Natural killer cell (primary cell): ENCODE results near the gene RALY. TPM values are rescaled to one million over a fixed set of nuclear protein-coding genes. Genes with fewer than 3 reads are reported as not detected.

Source experiments
- ATAC-seq, 3 donors: fragments of 150-1000 bp in 2 of 3; fragments of 200-7000 bp in 1 of 3; cut with Tn5 transposase; 1 replicate in 1 of 3; 2 replicates in 2 of 3; pipeline ENCODE4 v1.10.0; 2021; ENCODE audit warnings: mild to moderate bottlenecking in 2 of 3, moderate library complexity in 2 of 3
- DNase-seq, 2 donors: peaks; one replicate each; pipeline versions ENCODE4 v3.0.0 to v3.0.0-alpha.2; 2013 to 2021; ENCODE audit warnings: mixed read lengths in 1 of 2
- H3K27ac ChIP-seq: one replicate; pipeline ENCODE4 v1.5.1; 2013; ENCODE audit warnings: mild to moderate bottlenecking, low read length
- H3K27me3 ChIP-seq: one replicate; pipeline ENCODE4 v1.6.1; 2013; ENCODE audit warnings: low read length; ENCODE audit not compliant: control insufficient read depth, insufficient read depth
- H3K36me3 ChIP-seq: one replicate; pipeline ENCODE4 v1.6.1; 2013; ENCODE audit warnings: low read length; ENCODE audit not compliant: control insufficient read depth, insufficient read depth
- H3K4me1 ChIP-seq: one replicate; pipeline ENCODE4 v1.6.1; 2013; ENCODE audit warnings: low read length; ENCODE audit not compliant: control insufficient read depth, insufficient read depth
- H3K4me3 ChIP-seq: one replicate; pipeline ENCODE4 v1.5.1; 2013; ENCODE audit warnings: low read length
- H3K9me3 ChIP-seq: one replicate; pipeline ENCODE4 v1.6.1; 2013; ENCODE audit warnings: low read length; ENCODE audit not compliant: control insufficient read depth, insufficient read depth
- H3K27ac Mint-ChIP-seq, 2 donors: one replicate each; pipeline ENCODE4 v1.8.0; 2022; ENCODE audit warnings: mild to moderate bottlenecking in 2 of 2, mixed read lengths in 2 of 2, moderate library complexity in 1 of 2
- H3K27me3 Mint-ChIP-seq, 2 donors: one replicate each; pipeline ENCODE4 v1.8.0; 2022; ENCODE audit warnings: low read depth in 2 of 2, mixed read lengths in 2 of 2
- H3K36me3 Mint-ChIP-seq: one replicate; pipeline ENCODE4 v1.8.0; 2022; ENCODE audit warnings: mixed read lengths
- H3K4me1 Mint-ChIP-seq, 2 donors: one replicate each; pipeline ENCODE4 v1.8.0; 2022; ENCODE audit warnings: mixed read lengths in 2 of 2
- H3K4me3 Mint-ChIP-seq: one replicate; pipeline ENCODE4 v1.8.0; 2022; ENCODE audit warnings: mild to moderate bottlenecking, moderate library complexity, mixed read lengths
- H3K9me3 Mint-ChIP-seq, 2 donors: one replicate each; pipeline ENCODE4 v1.8.0; 2022; ENCODE audit warnings: mixed read lengths in 2 of 2
- WGBS: methylation state at CpG from one replicate; pipeline ENCODE4 v1.1.7; 2013; ENCODE audit warnings: missing lambda C conversion rate; ENCODE audit not compliant: insufficient coverage; 5-methylcytosine and 5-hydroxymethylcytosine counted together
- intact Hi-C: fragments of 100-400 bp; cut with micrococcal nuclease; formaldehyde crosslinking; loops from one replicate; pipeline ENCODE4 v1.14.2; 2022
- total RNA-seq, 4 donors: library from RNA; stranded (reverse); fragments of 120-200 nt in 1 of 4; gene quantifications; one replicate each; pipeline versions ENCODE4 v1.2.3 to v1.2.4, GENCODE V29; 2013 to 2022
- TF ChIP-seq, protein P1 (sequence below): fragments of 200-600 bp; IDR thresholded peaks from one replicate; pipeline ENCODE4 v1.8.0; 2022; ENCODE audit warnings: antibody characterized with exemption

The RALY gene
- total RNA-seq, 3 donors from 2014 or later (not counting 1 experiment from before 2014, with no cell fraction given), result 194 to 204 (median 198) TPM

DNA sequence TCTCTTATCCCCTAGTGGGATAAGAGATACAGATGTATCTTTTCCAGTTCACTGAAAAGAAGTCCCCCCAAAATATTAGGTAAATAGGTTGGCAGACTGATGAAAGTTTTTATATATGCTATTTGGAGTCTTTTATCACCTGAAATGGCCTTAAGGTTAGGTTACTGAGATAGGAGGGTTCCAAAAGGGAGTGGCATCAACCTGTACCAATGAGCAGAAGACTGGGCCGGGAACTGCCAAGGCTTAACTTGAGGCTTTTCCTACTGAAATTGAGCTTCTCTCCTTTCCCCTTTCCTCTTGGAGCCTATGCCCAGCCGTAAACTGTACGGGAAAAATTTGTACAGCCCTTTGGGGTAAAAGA is 76.3 kb downstream of the RALY start:
- H3K27ac Mint-ChIP-seq, result peak overlapping the region; percentile 81 to 82
- no peaks in the 10 kb centered on the region for H3K36me3 Mint-ChIP-seq
- intact Hi-C loops, result loop anchor here (1.0 kb wide), 1 partner anchor 137 kb away; no protein-coding TSS in a partner anchor
- WGBS, result 97% methylated on average over 3 of the region's 3 CpGs
- ATAC-seq, result no peak
- peaks cover 48 to 60% of the 10 kb centered on the region in 2 donors for H3K4me1 Mint-ChIP-seq
- Histone ChIP-seq H3K4me3 (no peak overlapping the region), H3K27ac (no peak overlapping the region), H3K27me3 (no peaks in the 10 kb centered on the region), H3K9me3 (no peaks in the 10 kb centered on the region), H3K36me3 (peaks cover 22% of the 10 kb centered on the region), H3K4me1 (peaks cover 9% of the 10 kb centered on the region)
- H3K4me3 Mint-ChIP-seq, result no peak overlapping the region
- no peaks in the 10 kb centered on the region for H3K27me3 Mint-ChIP-seq
- no peak for DNase-seq
- no peaks in the 10 kb centered on the region for H3K9me3 Mint-ChIP-seq
- TF ChIP-seq, protein P1, sequence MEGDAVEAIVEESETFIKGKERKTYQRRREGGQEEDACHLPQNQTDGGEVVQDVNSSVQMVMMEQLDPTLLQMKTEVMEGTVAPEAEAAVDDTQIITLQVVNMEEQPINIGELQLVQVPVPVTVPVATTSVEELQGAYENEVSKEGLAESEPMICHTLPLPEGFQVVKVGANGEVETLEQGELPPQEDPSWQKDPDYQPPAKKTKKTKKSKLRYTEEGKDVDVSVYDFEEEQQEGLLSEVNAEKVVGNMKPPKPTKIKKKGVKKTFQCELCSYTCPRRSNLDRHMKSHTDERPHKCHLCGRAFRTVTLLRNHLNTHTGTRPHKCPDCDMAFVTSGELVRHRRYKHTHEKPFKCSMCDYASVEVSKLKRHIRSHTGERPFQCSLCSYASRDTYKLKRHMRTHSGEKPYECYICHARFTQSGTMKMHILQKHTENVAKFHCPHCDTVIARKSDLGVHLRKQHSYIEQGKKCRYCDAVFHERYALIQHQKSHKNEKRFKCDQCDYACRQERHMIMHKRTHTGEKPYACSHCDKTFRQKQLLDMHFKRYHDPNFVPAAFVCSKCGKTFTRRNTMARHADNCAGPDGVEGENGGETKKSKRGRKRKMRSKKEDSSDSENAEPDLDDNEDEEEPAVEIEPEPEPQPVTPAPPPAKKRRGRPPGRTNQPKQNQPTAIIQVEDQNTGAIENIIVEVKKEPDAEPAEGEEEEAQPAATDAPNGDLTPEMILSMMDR, result peak; percentile 26

GRCh38 chr20:34070859-34071258 is 77.1 kb downstream of the RALY start:
- no peaks in the 10 kb centered on the region for H3K36me3 Mint-ChIP-seq
- no peak overlapping the region for H3K4me3 ChIP-seq
- no peak overlapping the region for H3K4me3 Mint-ChIP-seq
- TF ChIP-seq, protein P1, result no peak
- H3K36me3 ChIP-seq, result peaks cover 28% of the 10 kb centered on the region
- peaks cover 43 to 53% of the 10 kb centered on the region in 2 donors for H3K4me1 Mint-ChIP-seq
- intact Hi-C loops, result loop anchor here (1.0 kb wide), 1 partner anchor 138 kb away; no protein-coding TSS in a partner anchor
- ATAC-seq (no peak), DNase-seq (no peak)
- no peak overlapping the region for H3K27ac ChIP-seq
- no peaks in the 10 kb centered on the region for H3K27me3 ChIP-seq
- peak overlapping the region in 1 of 2 donors; percentile 27 for H3K27ac Mint-ChIP-seq
- WGBS, result 87% methylated on average over 8 of the region's 8 CpGs
- H3K27me3 Mint-ChIP-seq, result no peaks in the 10 kb centered on the region
- peaks cover 9% of the 10 kb centered on the region for H3K4me1 ChIP-seq
- H3K9me3 Mint-ChIP-seq, result no peaks in the 10 kb centered on the region
- H3K9me3 ChIP-seq, result no peaks in the 10 kb centered on the region

GRCh38 chr20:34072076-34072475 is 78.4 kb downstream of the RALY start:
- H3K4me1 Mint-ChIP-seq, result peaks cover 50 to 52% of the 10 kb centered on the region in 2 donors
- WGBS, result 95% methylated on average over 7 of the region's 8 CpGs

More at GRCh38 chr20:34072076-34072475, 78.4 kb downstream of the RALY start:
- no peak overlapping the region for H3K27ac ChIP-seq
- Mint-ChIP-seq H3K4me3 (no peak overlapping the region), H3K9me3 (no peaks in the 10 kb centered on the region), H3K27me3 (no peaks in the 10 kb centered on the region), H3K27ac (peak overlapping the region in 1 of 2 donors; percentile 53), H3K36me3 (no peaks in the 10 kb centered on the region)
- H3K36me3 ChIP-seq, result peaks cover 38% of the 10 kb centered on the region
- TF ChIP-seq, protein P1, result no peak
- H3K4me3 ChIP-seq, result no peak overlapping the region
- ATAC-seq (no peak), DNase-seq (no peak)
- no peaks in the 10 kb centered on the region for H3K9me3 ChIP-seq
- no peaks in the 10 kb centered on the region for H3K27me3 ChIP-seq
- intact Hi-C loops, result no loop called here
- peaks cover 9% of the 10 kb centered on the region for H3K4me1 ChIP-seq
